Measurements from ENCODE around the gene DNAH11. TPM values are rescaled to one million over a fixed set of nuclear protein-coding genes. Genes with fewer than 3 reads are reported as not detected.

DNAH11 gene
- total RNA-seq, 1 donor from 2014 or later: 11.1 TPM

Other genes starting within 250 kb of the DNAH11 start
- gene SP4, start 115.0 kb upstream of the DNAH11 start, total RNA-seq (ENCODE audit: insufficient read depth, low replicate concordance): 10.8 TPM